Body of pancreas (tissue), 4 donors: ENCODE data around the gene ANAPC5. TPM values are rescaled to one million over a fixed set of nuclear protein-coding genes. Genes with fewer than 3 reads are reported as not detected.
A peak's percentile ranks its signal among the peaks of the same experiment; 100 is the strongest.
"Not testable (repeated sequence)": the region's sequence is repeated elsewhere in the genome, so short reads cannot be mapped to it uniquely, and the experiment has no call there.

Experiments used
- ATAC-seq: fragments of 150-250 bp; one replicate; pipeline ENCODE4 v1.9.1; 2016
- DNase-seq, 4 donors: peaks; one replicate each; pipeline ENCODE4 v3.0.0-alpha.2; 2019
- H3K27ac ChIP-seq, 4 donors: fragments of 200-600 bp; sonication (generic); 1 replicate in 3 of 4; 2 replicates in 1 of 4; pipeline versions ENCODE4 v1.5.1 to v1.6.1; 2016 to 2019; ENCODE audit warnings: mild to moderate bottlenecking in 1 of 4, mixed read lengths in 1 of 4, moderate library complexity in 1 of 4
- H3K27me3 ChIP-seq, 2 donors: fragments of 200-600 bp; sonication (generic); one replicate each; pipeline ENCODE4 v1.6.0; 2016; ENCODE audit warnings: mild to moderate bottlenecking in 1 of 2
- H3K36me3 ChIP-seq, 2 donors: fragments of 200-600 bp; sonication (generic); replicated peaks in 1 of 2; 2 replicates each; pipeline ENCODE4 v1.5.1; 2016; ENCODE audit warnings: low read depth in 2 of 2; ENCODE audit not compliant: insufficient read depth in 1 of 2
- H3K4me1 ChIP-seq: fragments of 200-600 bp; sonication (generic); one replicate; pipeline ENCODE4 v1.6.0; 2016
- H3K4me3 ChIP-seq, 2 donors: fragments of 200-600 bp; sonication (generic); 1 replicate in 1 of 2; 2 replicates in 1 of 2; pipeline ENCODE4 v1.5.1; 2016 to 2019
- H3K9me3 ChIP-seq, 3 donors: fragments of 200-600 bp; sonication (generic); 1 replicate in 2 of 3; 2 replicates in 1 of 3; pipeline ENCODE4 v1.5.1; 2016
- CTCF ChIP-seq, 7 experiments: fragments of 450-650 bp in 4 of 7; fragments of 200-600 bp in 3 of 7; sonication (generic) in 3 of 7; IDR thresholded peaks; one replicate each; pipeline ENCODE4 v1.5.1; 2016 to 2019; ENCODE audit warnings: antibody characterized with exemption in 7 of 7
- POLR2A ChIP-seq, 3 donors: fragments of 450-650 bp; IDR thresholded peaks; one replicate each; pipeline ENCODE4 v1.6.1; 2016; ENCODE audit warnings: antibody characterized with exemption in 3 of 3, mild to moderate bottlenecking in 2 of 3
- WGBS, 2 donors: methylation state at CpG; one replicate each; pipeline ENCODE4 v1.1.5; 2017; 5-methylcytosine and 5-hydroxymethylcytosine counted together
- intact Hi-C: fragments of 100-400 bp; cut with DNase I; formaldehyde crosslinking; loops from one replicate; pipeline ENCODE4 v1.15.1; 2023
- total RNA-seq, 2 donors: library from RNA; depleted of rRNA; stranded (reverse); fragments of >200 nt; gene quantifications; one replicate each; pipeline ENCODE4 v1.1.0, GENCODE V29; 2016

ANAPC5 gene
- total RNA-seq, 2 donors from 2014 or later: 111 to 135 TPM

- Histone ChIP-seq H3K4me3 (no peak overlapping the region), H3K9me3 (no peaks in the 10 kb centered on the region), H3K27ac (no peak overlapping the region), H3K4me1 (no peaks in the 10 kb centered on the region), H3K36me3 (no peaks in the 10 kb centered on the region), H3K27me3 (no peaks in the 10 kb centered on the region)
- TF ChIP-seq POLR2A (IDR thresholded peaks at IDR 0.05): no peak
- TF ChIP-seq CTCF (IDR thresholded peaks at IDR 0.05): no peak
- intact Hi-C loops: no loop called here
- ATAC-seq (no peak), DNase-seq (no peak)
- 62 to 80% methylated on average over 5 of the region's 5 CpGs for WGBS, 2 donors
These were observed 36.3 kb upstream of the ANAPC5 start for GRCh38 chr12:121388421-121388981.

GRCh38 chr12:121384891-121385290 is 32.7 kb upstream of the ANAPC5 start:
- WGBS, 2 donors: 60 to 63% methylated on average over 6 of the region's 6 CpGs
- H3K4me3 ChIP-seq, ATAC-seq, H3K4me1 ChIP-seq, H3K27me3 ChIP-seq, H3K9me3 ChIP-seq, H3K27ac ChIP-seq, intact Hi-C loops, H3K36me3 ChIP-seq, DNase-seq: not testable (repeated sequence)

GRCh38 chr12:121383601-121384021 is 31.4 kb upstream of the ANAPC5 start:
- Histone ChIP-seq H3K4me3 (no peak overlapping the region), H3K27me3 (no peaks in the 10 kb centered on the region), H3K36me3 (no peaks in the 10 kb centered on the region), H3K27ac (no peak overlapping the region), H3K4me1 (no peaks in the 10 kb centered on the region), H3K9me3 (no peaks in the 10 kb centered on the region)
- intact Hi-C loops: no loop called here
- TF ChIP-seq CTCF (IDR thresholded peaks at IDR 0.05) (no peak), POLR2A (IDR thresholded peaks at IDR 0.05) (no peak)
- ATAC-seq (no peak), DNase-seq (no peak)
- 81 to 83% methylated on average over 8 to 9 of the region's 9 CpGs for WGBS, 2 donors

- no peaks in the 10 kb centered on the region for H3K36me3 ChIP-seq
- H3K9me3 ChIP-seq: no peaks in the 10 kb centered on the region
- no peak overlapping the region for H3K4me3 ChIP-seq
- H3K27me3 ChIP-seq: no peaks in the 10 kb centered on the region
- intact Hi-C loops: no loop called here
- WGBS, 2 donors: 85 to 88% methylated on average over 10 of the region's 10 CpGs
- no peak for ATAC-seq
- no peak for DNase-seq
- TF ChIP-seq CTCF (IDR thresholded peaks at IDR 0.05) (no peak), POLR2A (IDR thresholded peaks at IDR 0.05) (no peak)
- no peak overlapping the region for H3K27ac ChIP-seq
- H3K4me1 ChIP-seq: peaks cover 15% of the 10 kb centered on the region
These were observed 27.7 kb upstream of the ANAPC5 start for GRCh38 chr12:121379945-121380344.

GRCh38 chr12:121378736-121379135 is 26.5 kb upstream of the ANAPC5 start:
- Histone ChIP-seq H3K27ac (no peak overlapping the region), H3K27me3 (no peaks in the 10 kb centered on the region), H3K36me3 (no peaks in the 10 kb centered on the region), H3K4me1 (peaks cover 15% of the 10 kb centered on the region), H3K4me3 (no peak overlapping the region), H3K9me3 (no peaks in the 10 kb centered on the region)
- intact Hi-C loops: no loop called here
- DNase-seq (peak in 1 of 4 donors; percentile 9), ATAC-seq (no peak)
- WGBS, 2 donors: 77 to 82% methylated on average over 5 of the region's 5 CpGs
- TF ChIP-seq POLR2A (IDR thresholded peaks at IDR 0.05) (no peak), CTCF (IDR thresholded peaks at IDR 0.05) (no peak)
